Stimulated activated CD4-positive, alpha-beta T cell treated with anti-CD3 and anti-CD28 coated beads, Interleukin-12 subunit alpha, Interleukin-12 subunit beta, amount 100 ng/mL, for 48 hours (primary cell): ENCODE results near the gene GPX4.

Source experiments
- DNase-seq, 3 donors: peaks; one replicate each; pipeline ENCODE4 v3.0.0-alpha.2; 2020; ENCODE audit warnings: low read depth in 2 of 3, low spot score in 1 of 3

The GPX4 gene

DNA sequence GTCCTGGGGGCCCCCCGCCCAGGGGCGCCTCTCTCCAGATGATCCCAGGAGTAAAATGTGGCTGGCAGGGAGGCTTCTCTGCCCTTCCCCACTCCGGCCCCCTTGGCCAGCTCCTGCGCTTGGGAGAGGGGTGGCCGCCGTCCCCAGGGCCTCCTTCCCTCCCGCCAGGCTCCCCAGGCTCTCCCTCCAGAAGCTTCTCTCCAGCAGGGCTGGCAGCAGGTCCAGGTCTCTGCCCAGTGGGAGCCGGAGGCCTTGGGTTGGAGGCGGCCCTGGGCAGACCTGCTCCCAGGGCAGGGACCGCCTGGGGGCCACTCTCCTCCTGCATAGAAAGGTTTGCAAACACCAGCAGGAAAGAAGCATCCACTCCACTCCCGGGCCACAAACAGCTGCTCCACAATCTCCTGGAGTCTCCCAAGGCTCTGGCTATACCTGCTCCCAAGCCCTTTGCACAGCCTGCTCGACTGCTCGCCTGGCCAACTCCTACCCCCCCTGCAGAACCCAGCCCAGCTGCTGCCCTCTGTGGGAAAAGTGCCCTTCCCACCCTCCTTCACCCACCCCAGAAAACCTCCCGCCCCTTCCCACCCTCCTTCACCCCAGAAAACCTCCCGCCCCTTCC, 44.2 kb downstream of the GPX4 start:
- DNase-seq: no peak

DNA sequence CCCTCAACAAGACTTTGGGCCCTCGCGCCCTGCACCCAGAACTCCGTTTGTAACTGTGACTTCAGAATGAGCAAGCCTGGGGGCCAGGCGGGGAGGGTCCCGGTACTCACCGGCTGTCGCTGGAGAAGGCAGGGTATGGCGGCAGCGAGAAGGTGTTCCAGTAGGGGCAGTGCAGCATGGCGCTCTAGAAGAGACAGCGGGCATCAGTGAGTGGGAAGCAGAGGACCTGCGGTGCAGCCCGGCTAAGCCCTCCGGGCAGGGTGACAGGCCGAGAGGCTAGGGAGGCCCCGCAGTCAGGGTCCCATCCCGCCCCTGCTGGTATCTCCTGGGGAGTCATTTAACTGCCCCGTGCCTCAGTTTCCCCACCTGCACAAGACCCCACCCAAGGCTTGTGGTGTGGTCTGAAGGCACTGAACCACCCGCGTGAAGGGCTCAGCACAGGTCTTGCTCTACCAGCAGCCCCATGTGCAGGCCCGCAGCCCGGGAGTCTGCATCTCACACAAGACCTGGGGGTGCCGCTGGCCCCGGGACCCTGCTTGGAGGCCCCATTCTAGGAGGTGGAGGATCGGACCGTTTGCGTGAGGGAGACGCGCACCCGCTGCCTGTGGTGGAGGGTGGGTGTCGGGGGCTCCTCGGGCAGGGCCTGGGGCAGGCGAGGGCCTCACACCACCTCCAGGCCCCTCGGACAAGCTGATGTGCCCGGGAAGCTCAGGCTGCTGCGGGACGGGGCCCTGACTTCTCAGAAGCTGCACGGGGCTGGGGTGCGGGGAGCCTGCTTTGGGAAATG, 45.7 kb downstream of the GPX4 start:
- no peak for DNase-seq

DNA sequence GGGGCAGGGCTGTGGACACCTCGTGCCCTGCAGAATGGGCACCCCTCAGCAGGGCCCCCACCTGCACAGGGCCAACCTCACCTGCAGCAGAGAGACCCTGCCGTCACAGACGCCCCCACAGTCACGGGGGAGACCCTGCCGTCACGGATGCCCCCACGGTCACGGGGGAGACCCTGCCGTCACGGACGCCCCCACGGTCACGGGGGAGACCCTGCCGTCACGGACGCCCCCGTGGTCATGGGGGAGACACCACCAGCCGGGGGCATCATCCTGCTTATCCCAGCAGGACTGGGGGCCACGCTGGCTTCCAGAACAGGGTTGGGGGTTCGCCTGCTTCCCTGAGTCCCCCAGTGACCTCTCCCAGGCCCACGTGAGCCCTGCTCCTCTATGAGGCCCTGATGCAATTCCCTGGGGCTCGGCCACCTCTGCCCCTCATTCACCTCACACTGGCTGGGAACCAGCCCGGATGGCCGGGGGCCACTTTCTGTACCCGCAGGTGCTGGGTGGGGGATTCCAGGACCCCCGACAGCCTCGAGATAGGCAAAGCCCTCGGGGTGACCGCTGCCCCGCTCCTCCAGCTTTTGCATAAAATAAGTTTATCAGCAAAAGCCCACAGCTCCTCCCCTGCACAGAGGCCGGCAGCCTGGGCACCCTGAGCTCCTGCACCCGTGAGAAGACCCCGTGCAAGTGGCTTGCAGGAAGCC, 46.7 kb downstream of the GPX4 start:
- DNase-seq: no peak

DNA sequence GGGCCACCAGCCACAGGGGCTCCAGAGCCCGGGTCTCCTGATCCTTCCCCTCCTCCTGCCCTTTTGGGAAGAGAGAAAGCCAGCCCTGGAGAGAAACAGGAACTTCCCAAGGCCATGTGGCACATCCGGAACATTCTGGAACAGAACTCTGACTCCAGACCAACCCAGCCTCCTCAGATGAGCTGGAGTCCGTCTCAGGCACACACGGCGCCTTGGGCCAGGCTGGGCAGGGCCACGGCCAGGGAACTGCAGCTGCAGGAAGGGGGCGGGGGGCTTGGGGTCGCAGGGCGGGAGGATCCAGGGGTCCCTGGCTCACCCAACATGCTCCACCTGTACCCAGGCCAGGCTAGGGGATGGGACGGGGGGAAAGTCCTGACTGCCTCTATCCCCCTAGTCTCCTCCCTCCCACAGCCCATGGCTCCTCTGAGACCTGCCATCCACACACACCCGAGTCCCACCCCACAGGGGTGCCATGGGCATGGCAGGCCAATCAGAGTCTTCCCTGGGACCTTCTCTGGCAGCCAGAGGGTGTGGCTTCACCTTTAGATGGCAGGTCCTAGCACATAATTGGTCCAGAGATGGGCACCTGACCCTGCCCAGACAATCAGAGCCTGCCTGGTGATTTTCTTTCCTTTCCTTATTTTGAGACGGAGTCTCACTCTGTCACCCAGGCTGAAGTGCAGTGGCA, 47.4 kb downstream of the GPX4 start:
- DNase-seq: no peak

DNA sequence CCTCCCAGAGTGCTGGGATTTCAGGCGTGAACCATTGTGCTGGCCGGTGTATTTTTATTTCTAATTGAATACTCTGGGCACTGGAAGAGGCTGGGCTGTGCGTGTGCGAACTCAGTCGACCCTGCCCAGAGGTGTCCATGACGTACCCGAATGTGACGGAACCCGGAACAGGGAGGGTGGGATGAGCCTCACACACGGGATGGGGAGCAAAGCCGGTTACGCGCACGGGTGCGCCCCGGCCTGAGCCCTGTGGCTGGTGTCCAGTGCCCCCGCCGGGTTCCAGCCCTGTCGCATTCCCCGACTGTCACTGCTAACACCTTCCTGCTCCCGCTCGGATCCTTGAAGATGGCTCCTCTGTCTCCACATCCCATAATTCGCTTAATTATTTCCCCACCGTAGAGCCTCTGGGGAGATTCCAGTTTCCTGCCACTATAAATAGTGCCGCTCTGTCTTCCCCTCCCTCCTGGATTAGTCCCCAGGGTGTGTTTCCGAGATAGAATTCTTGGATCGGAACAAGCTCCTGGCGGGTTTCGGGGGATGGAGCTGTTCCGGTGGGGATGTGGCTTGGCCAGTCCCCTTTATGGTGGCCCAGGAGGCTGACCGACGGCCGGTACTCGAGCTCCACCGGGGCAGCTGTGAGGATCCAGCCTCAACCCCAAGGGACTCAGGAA, 48.3 kb downstream of the GPX4 start:
- DNase-seq: no peak

DNA sequence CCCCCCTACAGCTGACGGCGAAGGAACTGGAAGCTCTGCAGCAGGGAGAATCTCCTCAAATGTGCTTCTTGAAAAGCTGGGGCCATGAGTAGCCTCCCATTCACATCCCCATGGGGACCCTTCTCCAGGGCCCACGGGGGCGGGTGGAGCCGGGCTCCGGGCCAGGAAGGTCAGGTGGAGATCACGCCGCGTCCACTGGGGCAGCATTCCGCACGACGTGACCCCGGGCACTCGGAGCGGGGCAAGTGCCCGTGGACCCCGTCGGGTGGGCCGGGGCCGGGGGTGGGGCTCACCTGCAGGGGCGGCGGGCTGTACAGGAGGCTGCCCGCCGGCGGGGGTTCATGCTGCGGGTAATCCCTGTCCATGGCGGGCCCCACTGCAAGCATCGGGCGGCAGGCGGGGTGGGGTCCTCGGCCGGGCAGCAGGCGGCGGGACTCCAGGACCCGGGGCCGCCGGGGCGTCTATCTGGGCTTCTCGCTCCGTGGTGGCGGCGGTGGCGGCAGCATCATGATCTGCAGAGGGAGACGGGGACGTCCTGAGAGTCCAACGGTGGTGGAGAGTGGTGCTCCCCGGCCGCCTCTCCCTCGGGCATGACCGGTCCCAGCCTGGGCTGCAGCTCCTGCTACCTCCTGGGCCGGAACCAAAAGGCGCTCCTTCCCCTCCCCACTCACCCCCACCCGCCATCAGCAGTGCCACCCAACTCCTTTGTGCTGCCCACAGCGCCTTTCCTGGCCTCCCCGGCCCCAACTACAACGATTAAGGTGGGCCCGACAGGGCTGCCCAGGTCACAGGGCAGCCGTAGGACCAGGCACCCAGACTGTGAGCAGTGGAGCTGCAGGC, 50.3 kb downstream of the GPX4 start:
- no peak for DNase-seq

DNA sequence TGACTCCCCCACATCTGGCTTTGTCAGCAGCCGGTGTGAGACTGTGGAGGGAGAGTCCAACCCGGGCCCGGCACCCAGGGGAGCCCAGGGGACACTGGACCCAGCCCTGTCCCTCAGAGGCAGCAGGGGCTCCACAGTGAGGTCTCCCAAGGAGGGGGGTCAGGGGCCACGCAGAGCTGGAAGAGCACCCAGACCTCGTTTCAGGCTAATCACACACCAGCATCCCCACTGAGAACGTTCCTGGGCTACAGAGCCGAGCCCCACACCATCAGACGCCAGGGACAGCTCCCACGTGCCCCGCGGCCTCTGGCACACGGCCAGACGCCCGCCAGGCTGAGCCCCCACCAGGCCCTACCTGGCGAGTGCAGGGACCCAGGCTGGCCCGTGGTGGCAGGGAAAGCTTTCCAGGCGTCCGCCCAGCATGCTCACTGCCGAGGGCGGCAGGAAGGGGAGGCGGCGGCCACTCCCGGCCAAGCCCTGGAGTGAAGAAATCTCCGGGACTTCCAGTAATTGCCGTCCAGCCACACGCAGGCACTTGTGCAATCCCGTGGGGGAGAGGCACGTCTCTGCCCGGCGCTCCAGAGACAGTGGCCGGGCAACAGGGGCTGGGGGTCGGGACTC, 51.0 kb downstream of the GPX4 start:
- DNase-seq: no peak

DNA sequence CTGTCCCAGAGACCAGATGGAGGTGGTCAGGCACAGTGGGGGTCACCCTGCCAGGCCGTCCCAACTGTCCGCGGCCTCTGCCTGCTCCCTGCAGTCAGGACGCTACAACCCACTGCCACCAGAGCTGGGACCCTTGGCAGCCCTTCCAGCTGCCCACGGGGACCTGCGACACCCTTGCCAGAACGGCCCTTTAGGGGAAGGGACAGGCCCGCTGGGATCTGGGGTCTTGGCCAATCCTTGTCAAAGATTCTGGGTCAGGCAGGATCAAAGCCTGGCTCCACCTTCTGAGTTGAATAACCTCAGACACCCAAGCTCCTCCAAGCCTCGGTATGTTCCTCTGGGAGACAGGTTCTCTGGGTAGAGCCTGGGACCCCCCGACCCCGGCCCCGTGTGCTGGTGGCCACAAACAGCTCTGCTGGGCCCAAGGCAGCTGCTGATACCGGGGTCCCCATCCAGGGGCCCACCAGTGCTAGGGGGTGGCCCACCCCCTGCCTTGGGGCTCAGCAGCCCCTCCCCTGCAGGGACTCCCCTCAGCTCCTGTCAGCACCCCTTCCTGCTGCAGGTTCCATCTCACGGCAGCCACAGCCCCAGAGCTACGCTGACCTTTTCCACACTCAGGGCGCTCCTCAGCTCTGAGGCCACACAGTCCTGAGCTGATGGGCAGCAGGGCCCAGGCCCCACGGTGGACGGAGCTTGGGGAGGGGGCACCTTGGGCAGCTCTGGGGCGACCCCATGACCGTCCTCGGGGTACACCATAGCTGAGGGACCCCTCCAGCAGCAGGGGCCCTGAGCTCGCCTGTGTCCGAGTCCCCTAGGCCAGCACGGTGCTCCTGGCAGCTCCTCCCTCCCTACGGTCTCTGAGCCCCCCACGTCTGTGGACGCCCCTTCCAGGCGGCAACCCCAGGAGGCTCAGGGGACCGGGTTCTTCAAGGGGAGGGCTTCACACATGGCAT, 51.8 kb downstream of the GPX4 start:
- no peak for DNase-seq
